Measurements from ENCODE around the gene EGR1. TPM values are rescaled to one million over a fixed set of nuclear protein-coding genes. Genes with fewer than 3 reads are reported as not detected.
A peak's percentile ranks its signal among the peaks of the same experiment; 100 is the strongest.

The EGR1 gene
- total and polyA plus RNA-seq, 2 of the 4 experiments (the other 2 are of a cell fraction), result 2.9 to 104 TPM

DNA sequence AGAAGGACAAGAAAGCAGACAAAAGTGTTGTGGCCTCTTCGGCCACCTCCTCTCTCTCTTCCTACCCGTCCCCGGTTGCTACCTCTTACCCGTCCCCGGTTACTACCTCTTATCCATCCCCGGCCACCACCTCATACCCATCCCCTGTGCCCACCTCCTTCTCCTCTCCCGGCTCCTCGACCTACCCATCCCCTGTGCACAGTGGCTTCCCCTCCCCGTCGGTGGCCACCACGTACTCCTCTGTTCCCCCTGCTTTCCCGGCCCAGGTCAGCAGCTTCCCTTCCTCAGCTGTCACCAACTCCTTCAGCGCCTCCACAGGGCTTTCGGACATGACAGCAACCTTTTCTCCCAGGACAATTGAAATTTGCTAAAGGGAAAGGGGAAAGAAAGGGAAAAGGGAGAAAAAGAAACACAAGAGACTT, 2.4 kb downstream of the EGR1 start:
- H2AK9ac ChIP-seq (replicated peaks; ENCODE audit: low read depth, low read length, poor library complexity), result peak overlapping the region; percentile 56
- H4K5ac ChIP-seq (ENCODE audit: low read depth, low read length), result no peak overlapping the region
- H3K9me1 ChIP-seq (ENCODE audit: insufficient read depth, low read length), result peaks cover 23% of the 10 kb centered on the region
- intact Hi-C loops (cut with micrococcal nuclease) (no loop called here), in situ Hi-C loops (cut with MboI; ENCODE audit: low sequenced_read_pairs) (no loop called here), dilution Hi-C loops (cut with HindIII; ENCODE audit: low sequenced_read_pairs, unreplicated experiment) (no loop called here)
- peaks cover 13 to 38% of the 10 kb centered on the region in 2 experiments for H3K79me1 ChIP-seq (ENCODE audit: low read depth in 1 of 2, low read length in 2 of 2)
- H3K9me3 ChIP-seq (ENCODE audit: control insufficient read depth, insufficient read depth, low read length), result no peaks in the 10 kb centered on the region
- WGBS, 2 experiments (ENCODE audit: extremely low coverage in 2 of 2, insufficient read length in 1 of 2), result 83% methylated on average over 10 of the region's 14 CpGs; no CpG with 5 or more reads in 1 of the 2 experiments
- H3K27ac ChIP-seq (ENCODE audit: insufficient read depth, low read length), result no peak overlapping the region
- peak overlapping the region; percentile 75 for H3K4me2 ChIP-seq (ENCODE audit: low read depth, low read length)
- no peak overlapping the region for H2BK120ac ChIP-seq (ENCODE audit: low read depth, low read length)
- H2BK5ac ChIP-seq (ENCODE audit: low read depth, low read length, poor library complexity, severe bottlenecking), result no peak overlapping the region
- DNase-seq (no peak), ATAC-seq (ENCODE audit: low read depth) (no peak)
- no peak overlapping the region for H3K56ac ChIP-seq (ENCODE audit: extremely low read depth, insufficient read depth, low read length)
- no peak overlapping the region for H2AFZ ChIP-seq (replicated peaks; ENCODE audit: low read length, poor library complexity)
- no peak overlapping the region for H2AK5ac ChIP-seq (ENCODE audit: low read depth, low read length)
- TF ChIP-seq RFX5 (IDR thresholded peaks at IDR 0.05; ENCODE audit: low read depth, low read length), result no peak
- no peak for TF ChIP-seq CEBPB (IDR thresholded peaks at IDR 0.05; ENCODE audit: low read depth, low read length)
- no peak for TF ChIP-seq MXI1 (IDR thresholded peaks at IDR 0.05; ENCODE audit: borderline replicate concordance, low read depth, low read length)
- no peak for TF ChIP-seq MAFK (IDR thresholded peaks at IDR 0.05; ENCODE audit: low read depth, low read length)
- TF ChIP-seq, protein P1, sequence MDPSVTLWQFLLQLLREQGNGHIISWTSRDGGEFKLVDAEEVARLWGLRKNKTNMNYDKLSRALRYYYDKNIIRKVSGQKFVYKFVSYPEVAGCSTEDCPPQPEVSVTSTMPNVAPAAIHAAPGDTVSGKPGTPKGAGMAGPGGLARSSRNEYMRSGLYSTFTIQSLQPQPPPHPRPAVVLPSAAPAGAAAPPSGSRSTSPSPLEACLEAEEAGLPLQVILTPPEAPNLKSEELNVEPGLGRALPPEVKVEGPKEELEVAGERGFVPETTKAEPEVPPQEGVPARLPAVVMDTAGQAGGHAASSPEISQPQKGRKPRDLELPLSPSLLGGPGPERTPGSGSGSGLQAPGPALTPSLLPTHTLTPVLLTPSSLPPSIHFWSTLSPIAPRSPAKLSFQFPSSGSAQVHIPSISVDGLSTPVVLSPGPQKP (IDR thresholded peaks at IDR 0.05; ENCODE audit: borderline replicate concordance, low read depth, low read length), result no peak
- no peak for TF ChIP-seq RCOR1 (IDR thresholded peaks at IDR 0.05; ENCODE audit: insufficient replicate concordance, low read length)
- TF ChIP-seq, protein P2, sequence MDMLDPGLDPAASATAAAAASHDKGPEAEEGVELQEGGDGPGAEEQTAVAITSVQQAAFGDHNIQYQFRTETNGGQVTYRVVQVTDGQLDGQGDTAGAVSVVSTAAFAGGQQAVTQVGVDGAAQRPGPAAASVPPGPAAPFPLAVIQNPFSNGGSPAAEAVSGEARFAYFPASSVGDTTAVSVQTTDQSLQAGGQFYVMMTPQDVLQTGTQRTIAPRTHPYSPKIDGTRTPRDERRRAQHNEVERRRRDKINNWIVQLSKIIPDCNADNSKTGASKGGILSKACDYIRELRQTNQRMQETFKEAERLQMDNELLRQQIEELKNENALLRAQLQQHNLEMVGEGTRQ (IDR thresholded peaks at IDR 0.05; ENCODE audit: low read depth, low read length), result no peak
- TF ChIP-seq, protein P3, sequence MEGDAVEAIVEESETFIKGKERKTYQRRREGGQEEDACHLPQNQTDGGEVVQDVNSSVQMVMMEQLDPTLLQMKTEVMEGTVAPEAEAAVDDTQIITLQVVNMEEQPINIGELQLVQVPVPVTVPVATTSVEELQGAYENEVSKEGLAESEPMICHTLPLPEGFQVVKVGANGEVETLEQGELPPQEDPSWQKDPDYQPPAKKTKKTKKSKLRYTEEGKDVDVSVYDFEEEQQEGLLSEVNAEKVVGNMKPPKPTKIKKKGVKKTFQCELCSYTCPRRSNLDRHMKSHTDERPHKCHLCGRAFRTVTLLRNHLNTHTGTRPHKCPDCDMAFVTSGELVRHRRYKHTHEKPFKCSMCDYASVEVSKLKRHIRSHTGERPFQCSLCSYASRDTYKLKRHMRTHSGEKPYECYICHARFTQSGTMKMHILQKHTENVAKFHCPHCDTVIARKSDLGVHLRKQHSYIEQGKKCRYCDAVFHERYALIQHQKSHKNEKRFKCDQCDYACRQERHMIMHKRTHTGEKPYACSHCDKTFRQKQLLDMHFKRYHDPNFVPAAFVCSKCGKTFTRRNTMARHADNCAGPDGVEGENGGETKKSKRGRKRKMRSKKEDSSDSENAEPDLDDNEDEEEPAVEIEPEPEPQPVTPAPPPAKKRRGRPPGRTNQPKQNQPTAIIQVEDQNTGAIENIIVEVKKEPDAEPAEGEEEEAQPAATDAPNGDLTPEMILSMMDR (conservative IDR thresholded peaks at IDR 0.05; ENCODE audit: low read depth, low read length), result no peak
- TF ChIP-seq BHLHE40 (IDR thresholded peaks at IDR 0.05; ENCODE audit: low read depth, low read length), result no peak
- TF ChIP-seq MAZ (IDR thresholded peaks at IDR 0.05; ENCODE audit: borderline replicate concordance, low read depth, low read length), result no peak
- no peak for TF ChIP-seq RAD21 (IDR thresholded peaks at IDR 0.05; ENCODE audit: low read length)
- TF ChIP-seq NFE2L2 (IDR thresholded peaks at IDR 0.05; ENCODE audit: low read depth, low read length), result no peak; the same call in 1 of the 2 replicates
- TF ChIP-seq FOS (IDR thresholded peaks at IDR 0.05; ENCODE audit: low read depth, low read length), result no peak
- TF ChIP-seq SMC3 (IDR thresholded peaks at IDR 0.05; ENCODE audit: low read depth, low read length), result no peak
- no peak for TF ChIP-seq CHD1 (IDR thresholded peaks at IDR 0.05; ENCODE audit: low read depth, low read length)
- no peak for TF ChIP-seq POLR2A (IDR thresholded peaks at IDR 0.05; ENCODE audit: low read depth, low read length)
- peaks cover 18% of the 10 kb centered on the region for H3K36me3 ChIP-seq (ENCODE audit: control insufficient read depth, insufficient read depth, low read length)
- H3K27me3 ChIP-seq (ENCODE audit: control insufficient read depth, insufficient read depth, low read length), result no peaks in the 10 kb centered on the region
- no peak overlapping the region for H4K91ac ChIP-seq (ENCODE audit: insufficient read depth, low read depth, low read length)
- H4K20me1 ChIP-seq (ENCODE audit: insufficient read depth, low read length), result peaks cover 56% of the 10 kb centered on the region
- ChIA-PET CTCF (interaction anchor here (0.7 kb wide), 1 partner anchor 18 kb away, joined by 3 read pairs; no protein-coding TSS in a partner anchor), POLR2A (ENCODE audit: unreplicated experiment) (no interaction called here)
- peak overlapping the region; percentile 22; the same call in 1 of the 2 replicates for H3K23ac ChIP-seq (ENCODE audit: low read depth, low read length)
- peak overlapping the region; percentile 66; the same call in 1 of the 2 replicates for H3K4me3 ChIP-seq (ENCODE audit: insufficient read depth, low read depth, low read length)
- H4K8ac ChIP-seq (ENCODE audit: low read depth in 2 of 2, low read length in 2 of 2), result no peak overlapping the region
- no peak overlapping the region for H2BK15ac ChIP-seq (ENCODE audit: low read depth, low read length)
- H3K18ac ChIP-seq (ENCODE audit: low read depth, low read length), result no peak overlapping the region
- H3K9ac ChIP-seq (ENCODE audit: low read depth, low read length), result no peak overlapping the region
- no peak overlapping the region for H3K14ac ChIP-seq (replicated peaks; ENCODE audit: low read depth, low read length)
- H3K4ac ChIP-seq (ENCODE audit: low read depth, low read length), result no peak overlapping the region
- TSS peak; percentile 44 for BruUV-seq (replicated peaks)
- H2BK20ac ChIP-seq (ENCODE audit: low read depth, low read length), result no peak overlapping the region
- H3K4me1 ChIP-seq (ENCODE audit: control insufficient read depth, insufficient read depth, low read length), result peaks cover 12% of the 10 kb centered on the region; the same call in 1 of the 2 replicates

Measured in IMR-90 (cell line).